Smooth muscle cell (in vitro differentiated cells): ENCODE data around the gene PET100. TPM values are rescaled to one million over a fixed set of nuclear protein-coding genes. Genes with fewer than 3 reads are reported as not detected.

ENCODE experiments used
- DNase-seq: peaks from one replicate; lab custom pipeline; 2025; ENCODE audit not compliant: unreplicated experiment; lab: John Stamatoyannopoulos, UW
- H2AFZ ChIP-seq: fragments of 200-600 bp; sonication (generic); 2 replicates; pipeline ENCODE4 v1.6.0; 2016; ENCODE audit warnings: antibody characterized with exemption, low read depth, mild to moderate bottlenecking
- H3F3A ChIP-seq: fragments of 200-600 bp; sonication (generic); 2 replicates; pipeline ENCODE4 v1.6.0; 2017; ENCODE audit warnings: antibody characterized with exemption, low read depth
- H3K27ac ChIP-seq: fragments of 200-600 bp; sonication (generic); 2 replicates; pipeline ENCODE4 v1.5.1; 2016; ENCODE audit warnings: low read depth, mild to moderate bottlenecking
- H3K27me3 ChIP-seq: fragments of 200-600 bp; sonication (generic); 2 replicates; pipeline ENCODE4 v1.6.1; 2016; ENCODE audit warnings: low read depth, mild to moderate bottlenecking
- H3K36me3 ChIP-seq: fragments of 200-600 bp; sonication (generic); 2 replicates; pipeline ENCODE4 v1.5.1; 2016; ENCODE audit warnings: low read depth
- H3K4me1 ChIP-seq: fragments of 200-600 bp; sonication (generic); 2 replicates; pipeline ENCODE4 v1.5.1; 2016; ENCODE audit warnings: low read depth
- H3K4me2 ChIP-seq: fragments of 200-600 bp; sonication (generic); 2 replicates; pipeline ENCODE4 v1.6.0; 2016; ENCODE audit warnings: mild to moderate bottlenecking
- H3K4me3 ChIP-seq: fragments of 200-600 bp; sonication (generic); 2 replicates; pipeline ENCODE4 v1.5.1; 2016; ENCODE audit warnings: mild to moderate bottlenecking
- H3K79me2 ChIP-seq: fragments of 200-600 bp; sonication (generic); 2 replicates; pipeline ENCODE4 v1.6.0; 2016; ENCODE audit warnings: low read depth, mild to moderate bottlenecking
- H3K9ac ChIP-seq: fragments of 200-600 bp; sonication (generic); 2 replicates; pipeline ENCODE4 v1.6.0; 2016; ENCODE audit warnings: low read depth
- H3K9me3 ChIP-seq: fragments of 200-600 bp; sonication (generic); replicated peaks from 2 replicates; pipeline ENCODE4 v1.5.1; 2016; ENCODE audit warnings: low read depth
- H4K20me1 ChIP-seq: fragments of 200-600 bp; sonication (generic); 2 replicates; pipeline ENCODE4 v1.6.0; 2016; ENCODE audit warnings: low read depth
- CTCF ChIP-seq: fragments of 200-600 bp; sonication (generic); IDR thresholded peaks from 2 replicates; pipeline ENCODE4 v1.5.1; 2017; ENCODE audit warnings: borderline replicate concordance, mild to moderate bottlenecking, antibody characterized with exemption; ENCODE audit not compliant: insufficient read depth, poor library complexity, severe bottlenecking
- WGBS: methylation state at CpG from one replicate; pipeline ENCODE4 v1.1.7; 2016; ENCODE audit warnings: low lambda C conversion rate; 5-methylcytosine and 5-hydroxymethylcytosine counted together
- microRNA-seq: library from miRNA; unstranded; fragments of <30 nt; microRNA quantifications from one replicate; pipeline ENCODE4, GENCODE V29; 2016; ENCODE audit warnings: borderline number of aligned reads
- polyA plus RNA-seq: library from polyadenylated mRNA; unstranded; fragments of >200 nt; fragmentation: Nextera tagmentation; extraction: Ambion mirVana; gene quantifications from 2 replicates; pipeline ENCODE4 v1.2.1, GENCODE V29; 2016
- small RNA-seq: library from RNA; depleted of rRNA; stranded (forward); fragments of <200 nt; gene quantifications from one replicate; pipeline ENCODE3, GENCODE V24; 2014
- total RNA-seq: library from RNA; depleted of rRNA; stranded (reverse); fragments of >200 nt; gene quantifications from 2 replicates; pipeline ENCODE4 v1.2.3, GENCODE V29; 2014

The PET100 gene
- total and polyA plus RNA-seq, 2 experiments from 2014 or later: 22.1 to 354 TPM

- H3K9me3 ChIP-seq: no peaks in the 10 kb centered on the region
- H4K20me1 ChIP-seq: peaks cover 18% of the 10 kb centered on the region
- H3K4me2 ChIP-seq: no peak overlapping the region
- H3K4me3 ChIP-seq: no peak overlapping the region
- no peak for DNase-seq
- no peak overlapping the region for H2AFZ ChIP-seq
- no peaks in the 10 kb centered on the region for H3K4me1 ChIP-seq
- no peaks in the 10 kb centered on the region for H3F3A ChIP-seq
- WGBS: 74% methylated on average over 30 of the region's 30 CpGs
- no peak overlapping the region for H3K27ac ChIP-seq
- peaks cover 5% of the 10 kb centered on the region for H3K79me2 ChIP-seq
- peaks cover 12% of the 10 kb centered on the region for H3K27me3 ChIP-seq
- H3K9ac ChIP-seq: no peak overlapping the region
- TF ChIP-seq CTCF: no peak
- no peaks in the 10 kb centered on the region for H3K36me3 ChIP-seq
These were observed 49.6 kb downstream of the PET100 start for GRCh38 chr19:7678971-7679751.

DNA sequence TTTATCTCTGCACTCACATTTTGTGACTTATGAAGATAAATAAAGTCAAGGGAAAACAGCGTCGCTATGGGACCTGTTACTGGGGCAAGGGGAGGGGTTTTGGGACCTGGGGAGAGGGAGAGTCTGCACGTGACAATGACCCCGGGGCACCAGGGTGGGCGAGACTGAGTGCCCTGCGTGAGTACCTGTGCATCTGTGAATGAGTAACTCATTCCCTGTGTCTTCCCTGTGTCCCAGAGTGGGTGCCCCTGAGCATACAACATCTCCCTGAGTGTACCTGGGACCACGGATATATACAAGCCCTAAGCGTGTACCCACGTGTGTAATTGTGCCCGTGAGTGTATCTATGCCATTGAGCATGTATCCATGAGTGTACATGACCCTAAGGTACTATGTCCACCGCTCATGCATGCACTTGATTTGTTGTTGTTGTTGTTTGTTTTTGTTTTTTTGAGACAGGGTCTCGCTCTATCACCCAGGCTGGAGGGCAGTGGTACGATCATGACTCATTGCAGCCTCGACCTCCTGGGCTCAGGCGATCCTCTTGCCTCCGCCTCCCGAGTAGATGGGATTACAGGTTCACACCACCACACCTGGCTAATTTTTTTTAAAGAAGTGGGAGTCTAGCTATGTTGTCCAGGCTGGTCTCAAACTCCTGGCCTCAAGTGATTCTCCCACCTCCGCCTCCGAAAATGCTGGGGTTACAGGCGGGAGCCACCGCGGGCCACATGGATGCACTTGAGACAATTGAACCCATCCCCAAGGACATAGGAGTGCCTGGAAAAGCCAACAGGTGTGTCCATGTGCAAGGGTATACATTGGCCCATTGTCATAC lies 50.4 kb downstream of the PET100 start:
- WGBS: 64% methylated on average over 22 of the region's 22 CpGs

GRCh38 chr19:7680606-7681339 lies 51.2 kb downstream of the PET100 start, which contains the start of gene TRAPPC5:
TRAPPC5 (plus strand) TSS chr19:7680833; CDS start chr19:7682254, 1,421 bp downstream.
- peak within 1 kb of the TSS; percentile 97 for H3K4me2 ChIP-seq
- no peaks in the 10 kb centered on the region for H3K36me3 ChIP-seq
- DNase-seq: peak; percentile 62
- H3K9me3 ChIP-seq: no peaks in the 10 kb centered on the region
- H3K27me3 ChIP-seq: peaks cover 12% of the 10 kb centered on the region
- no peak within 1 kb of the TSS for H3K27ac ChIP-seq
- peaks cover 34% of the 10 kb centered on the region for H4K20me1 ChIP-seq
- TF ChIP-seq CTCF: peak; percentile 96
- WGBS: 2% methylated on average over 67 of the region's 79 CpGs
- peak within 1 kb of the TSS; percentile 100 for H3K4me3 ChIP-seq
- no peaks in the 10 kb centered on the region for H3K4me1 ChIP-seq
- peak within 1 kb of the TSS; percentile 100 for H2AFZ ChIP-seq
- peak within 1 kb of the TSS; percentile 91 for H3K9ac ChIP-seq
- no peaks in the 10 kb centered on the region for H3F3A ChIP-seq
- peaks cover 5% of the 10 kb centered on the region for H3K79me2 ChIP-seq

More for the DNA sequence above, 50.4 kb downstream of the PET100 start:
- Histone ChIP-seq H3K4me1 (no peaks in the 10 kb centered on the region), H3F3A (no peaks in the 10 kb centered on the region), H3K4me2 (peak overlapping the region; percentile 97), H3K9ac (no peak overlapping the region), H3K4me3 (peak overlapping the region; percentile 100), H3K27me3 (peaks cover 12% of the 10 kb centered on the region), H3K9me3 (no peaks in the 10 kb centered on the region), H2AFZ (peak overlapping the region; percentile 10), H3K36me3 (no peaks in the 10 kb centered on the region), H3K27ac (no peak overlapping the region), H3K79me2 (peaks cover 5% of the 10 kb centered on the region), H4K20me1 (peaks cover 26% of the 10 kb centered on the region)
- DNase-seq: no peak
- TF ChIP-seq CTCF: no peak

Small RNA genes within 50 kb of the gene (microRNA-seq; reads per million reads assigned to microRNA genes)
- gene MIR6792: not detected

Small RNA genes within 50 kb of the gene (small RNA-seq; reads per million reads assigned to genes)
- gene MIR6792: not detected

Other genes starting within 250 kb of the PET100 start
- 3.8 TPM in 1 of 2 replicates, not detected in the other for gene PEX11G, start 140.8 kb upstream of the PET100 start, total RNA-seq
- gene PEX11G, start 140.8 kb upstream of the PET100 start, polyA plus RNA-seq: 4.3 and 6.4 TPM in 2 replicates
- gene ZNF358, start 113.7 kb upstream of the PET100 start, total RNA-seq: 47.9 and 67.2 TPM in 2 replicates
- gene ZNF358, start 113.7 kb upstream of the PET100 start, polyA plus RNA-seq: 34.4 and 40.8 TPM in 2 replicates
- gene MCOLN1, start 107.2 kb upstream of the PET100 start, total RNA-seq: 5.5 and 9.8 TPM in 2 replicates
- gene MCOLN1, start 107.2 kb upstream of the PET100 start, polyA plus RNA-seq: 19.2 and 35.2 TPM in 2 replicates
- gene PNPLA6, start 94.1 kb upstream of the PET100 start, total RNA-seq: 40.7 and 55.6 TPM in 2 replicates
- 22.3 and 40.0 TPM in 2 replicates for gene PNPLA6, start 94.1 kb upstream of the PET100 start, polyA plus RNA-seq
- gene CAMSAP3, start 33.9 kb upstream of the PET100 start, total RNA-seq: 1.5 and 1.8 TPM in 2 replicates
- 1.4 and 10.7 TPM in 2 replicates for gene CAMSAP3, start 33.9 kb upstream of the PET100 start, polyA plus RNA-seq
- 26.9 and 36.3 TPM in 2 replicates for gene XAB2, start 248 bp upstream of the PET100 start, total RNA-seq
- gene XAB2, start 248 bp upstream of the PET100 start, polyA plus RNA-seq: 26.9 and 34.2 TPM in 2 replicates
- not detected in 2 replicates for gene PCP2, start 3.9 kb downstream of the PET100 start, total RNA-seq
- 0.35 and 0.56 TPM in 2 replicates for gene PCP2, start 3.9 kb downstream of the PET100 start, polyA plus RNA-seq
- gene STXBP2, start 7.3 kb downstream of the PET100 start, total RNA-seq: 11.6 and 17.8 TPM in 2 replicates
- gene STXBP2, start 7.3 kb downstream of the PET100 start, polyA plus RNA-seq: 32.7 and 67.2 TPM in 2 replicates
- not detected in 2 replicates for gene RETN, start 39.3 kb downstream of the PET100 start, total RNA-seq
- gene RETN, start 39.3 kb downstream of the PET100 start, polyA plus RNA-seq: not detected in 2 replicates
- gene MCEMP1, start 47.3 kb downstream of the PET100 start, total RNA-seq: not detected in 2 replicates
- not detected in 2 replicates for gene MCEMP1, start 47.3 kb downstream of the PET100 start, polyA plus RNA-seq
- gene TRAPPC5, start 51.0 kb downstream of the PET100 start, total RNA-seq: 61.4 and 61.8 TPM in 2 replicates
- gene TRAPPC5, start 51.0 kb downstream of the PET100 start, polyA plus RNA-seq: 166 and 174 TPM in 2 replicates
- gene FCER2, start 72.3 kb downstream of the PET100 start, total RNA-seq: not detected in 2 replicates
- not detected in 2 replicates for gene FCER2, start 72.3 kb downstream of the PET100 start, polyA plus RNA-seq
- gene CLEC4G, start 102.3 kb downstream of the PET100 start, total RNA-seq: not detected in 2 replicates
- gene CLEC4G, start 102.3 kb downstream of the PET100 start, polyA plus RNA-seq: not detected in 2 replicates
- not detected in 2 replicates for gene CD209, start 117.7 kb downstream of the PET100 start, total RNA-seq
- not detected in 2 replicates for gene CD209, start 117.7 kb downstream of the PET100 start, polyA plus RNA-seq
- gene CLEC4M, start 133.4 kb downstream of the PET100 start, total RNA-seq: not detected in 2 replicates
- gene CLEC4M, start 133.4 kb downstream of the PET100 start, polyA plus RNA-seq: not detected in 2 replicates
- 8.8 and 10.9 TPM in 2 replicates for gene EVI5L, start 200.4 kb downstream of the PET100 start, total RNA-seq
- 15.9 and 21.2 TPM in 2 replicates for gene EVI5L, start 200.4 kb downstream of the PET100 start, polyA plus RNA-seq
- 0.13 TPM in 1 of 2 replicates, not detected in the other for gene PRR36, start 244.6 kb downstream of the PET100 start, total RNA-seq
- 0.57 and 2.5 TPM in 2 replicates for gene PRR36, start 244.6 kb downstream of the PET100 start, polyA plus RNA-seq